NB4 (cell line): Measurements from ENCODE around the gene SLC30A4.

Experiments
- DNase-seq: peaks from one replicate; pipeline ENCODE4 v3.0.0; 2010; ENCODE audit warnings: low read depth
- H3K4me3 ChIP-seq: one replicate; pipeline ENCODE4 v1.5.1; 2011; ENCODE audit warnings: mild to moderate bottlenecking, low read depth, low read length, moderate library complexity
- MYC ChIP-seq: IDR thresholded peaks from 2 replicates; pipeline ENCODE4 v1.6.1; 2011; ENCODE audit warnings: low read depth, low read length
- POLR2A ChIP-seq: IDR thresholded peaks from 2 replicates; pipeline ENCODE4 v1.6.1; 2011; ENCODE audit warnings: mild to moderate bottlenecking; ENCODE audit not compliant: insufficient read length; ENCODE audit errors: extremely low read depth
- TF ChIP-seq, protein P1 (sequence below): IDR thresholded peaks from 2 replicates; pipeline ENCODE4 v1.6.1; 2011; ENCODE audit warnings: low read depth, low read length
- TF ChIP-seq, protein P2 (sequence below): IDR thresholded peaks from one replicate; pipeline ENCODE4 v1.5.1; 2012; ENCODE audit warnings: low read depth, low read length

SLC30A4 gene

DNA sequence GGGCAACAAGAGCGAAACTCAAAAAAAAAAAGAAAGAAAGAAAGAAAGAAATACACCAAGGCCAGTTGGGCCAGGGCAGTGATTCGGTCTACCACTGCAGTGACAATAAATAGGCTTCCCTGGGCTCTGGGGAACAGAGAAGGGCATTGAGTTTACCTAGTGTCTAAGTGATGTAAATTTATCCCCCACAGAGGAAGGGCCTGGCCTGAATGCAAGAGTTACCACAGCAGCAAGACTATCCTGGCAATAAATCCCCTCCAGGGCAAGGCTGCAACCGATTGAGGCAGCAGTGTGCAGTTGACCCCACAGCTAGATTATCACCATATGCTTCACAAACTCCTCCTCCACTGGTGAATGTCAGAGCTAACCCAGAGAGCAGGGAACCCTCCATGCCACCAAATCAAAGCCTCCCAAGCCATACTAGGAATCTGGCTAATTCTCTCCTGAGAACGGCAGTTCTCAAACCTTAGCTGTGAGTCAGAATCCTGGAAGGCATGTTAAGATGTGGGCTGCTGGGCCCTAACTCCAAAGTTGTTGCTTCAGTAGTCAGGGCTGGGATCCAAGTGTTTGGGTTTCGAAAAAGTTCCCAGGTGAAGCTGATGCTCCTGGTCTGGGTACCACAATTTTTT, 79.9 kb downstream of the SLC30A4 start:
- DNase-seq: no peak
- no peak overlapping the region for H3K4me3 ChIP-seq
- TF ChIP-seq, protein P1, sequence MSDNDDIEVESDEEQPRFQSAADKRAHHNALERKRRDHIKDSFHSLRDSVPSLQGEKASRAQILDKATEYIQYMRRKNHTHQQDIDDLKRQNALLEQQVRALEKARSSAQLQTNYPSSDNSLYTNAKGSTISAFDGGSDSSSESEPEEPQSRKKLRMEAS: no peak
- TF ChIP-seq POLR2A (no peak), MYC (no peak)
- TF ChIP-seq, protein P2, sequence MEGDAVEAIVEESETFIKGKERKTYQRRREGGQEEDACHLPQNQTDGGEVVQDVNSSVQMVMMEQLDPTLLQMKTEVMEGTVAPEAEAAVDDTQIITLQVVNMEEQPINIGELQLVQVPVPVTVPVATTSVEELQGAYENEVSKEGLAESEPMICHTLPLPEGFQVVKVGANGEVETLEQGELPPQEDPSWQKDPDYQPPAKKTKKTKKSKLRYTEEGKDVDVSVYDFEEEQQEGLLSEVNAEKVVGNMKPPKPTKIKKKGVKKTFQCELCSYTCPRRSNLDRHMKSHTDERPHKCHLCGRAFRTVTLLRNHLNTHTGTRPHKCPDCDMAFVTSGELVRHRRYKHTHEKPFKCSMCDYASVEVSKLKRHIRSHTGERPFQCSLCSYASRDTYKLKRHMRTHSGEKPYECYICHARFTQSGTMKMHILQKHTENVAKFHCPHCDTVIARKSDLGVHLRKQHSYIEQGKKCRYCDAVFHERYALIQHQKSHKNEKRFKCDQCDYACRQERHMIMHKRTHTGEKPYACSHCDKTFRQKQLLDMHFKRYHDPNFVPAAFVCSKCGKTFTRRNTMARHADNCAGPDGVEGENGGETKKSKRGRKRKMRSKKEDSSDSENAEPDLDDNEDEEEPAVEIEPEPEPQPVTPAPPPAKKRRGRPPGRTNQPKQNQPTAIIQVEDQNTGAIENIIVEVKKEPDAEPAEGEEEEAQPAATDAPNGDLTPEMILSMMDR: no peak

- TF ChIP-seq, protein P2: no peak
- TF ChIP-seq POLR2A: no peak
- TF ChIP-seq, protein P1: no peak
- TF ChIP-seq MYC: no peak
- H3K4me3 ChIP-seq: no peak overlapping the region
- DNase-seq: no peak
These were observed 80.9 kb downstream of the SLC30A4 start for GRCh38 chr15:45441686-45442085.

DNA sequence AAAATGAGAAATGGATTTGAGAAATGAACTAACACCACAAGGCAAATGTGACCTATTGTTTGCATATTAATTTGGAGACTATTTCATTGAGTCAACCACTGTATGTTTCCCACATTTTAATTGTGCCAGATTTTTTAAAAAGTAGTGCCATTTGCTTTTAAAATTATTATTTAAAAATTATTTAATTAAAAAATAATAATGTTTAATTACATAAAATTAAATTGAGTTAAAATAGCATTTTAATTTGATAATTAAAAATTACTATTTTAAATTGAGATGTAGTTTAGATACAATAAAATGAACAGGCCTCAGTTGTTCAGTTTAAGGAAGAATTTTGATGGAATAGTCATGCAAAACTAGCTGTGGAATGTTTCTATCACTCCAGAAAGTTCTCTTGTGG, 81.5 kb downstream of the SLC30A4 start:
- H3K4me3 ChIP-seq: no peak overlapping the region
- TF ChIP-seq, protein P1: no peak
- TF ChIP-seq, protein P2: no peak
- TF ChIP-seq POLR2A (no peak), MYC (no peak)

GRCh38 chr15:45439521-45440260, 82.9 kb downstream of the SLC30A4 start:
- TF ChIP-seq, protein P2: no peak
- TF ChIP-seq MYC: no peak
- TF ChIP-seq, protein P1: no peak
- no peak for TF ChIP-seq POLR2A
- no peak overlapping the region for H3K4me3 ChIP-seq
- DNase-seq: no peak

More for the DNA sequence above, 81.5 kb downstream of the SLC30A4 start:
- no peak for DNase-seq

DNA sequence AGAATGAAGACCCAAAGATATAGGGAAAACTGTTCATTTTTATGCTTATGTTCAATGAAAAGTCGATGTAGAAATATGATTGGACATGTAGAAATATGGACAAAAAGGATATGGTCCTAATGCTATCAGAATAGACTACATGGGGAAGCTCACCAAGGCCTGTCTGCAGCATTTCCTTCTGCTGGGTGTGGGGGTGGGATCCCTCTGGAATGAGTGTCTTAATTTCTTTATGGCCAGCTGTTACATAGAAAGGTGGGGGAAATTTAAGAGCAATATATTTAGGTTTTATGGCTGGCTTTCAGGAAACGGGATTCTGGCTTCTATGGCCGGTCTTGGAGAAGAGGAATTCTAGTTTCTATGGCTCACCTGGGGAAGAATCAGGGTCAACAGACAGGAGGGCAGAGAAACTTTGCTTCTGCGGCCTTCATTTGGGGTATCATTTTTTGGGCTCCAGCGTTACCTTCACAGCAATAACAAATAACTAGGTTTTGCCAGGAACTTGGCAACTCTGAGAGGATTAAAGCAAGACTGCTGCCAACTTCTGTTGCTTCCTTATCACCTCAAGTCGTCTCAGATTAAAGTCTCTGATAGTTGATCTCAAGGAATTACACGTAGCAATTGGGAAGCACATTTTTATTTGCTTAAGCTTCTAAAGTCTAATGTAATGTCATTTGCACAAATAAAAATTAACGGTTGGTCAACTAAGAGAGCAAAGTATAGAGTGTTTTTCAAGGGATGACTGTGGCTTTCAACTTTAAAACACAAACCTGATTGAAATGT, 87.2 kb downstream of the SLC30A4 start:
- no peak for DNase-seq
- no peak overlapping the region for H3K4me3 ChIP-seq
- TF ChIP-seq MYC (no peak), POLR2A (no peak)
- TF ChIP-seq, protein P2: no peak
- TF ChIP-seq, protein P1: no peak
